OCI-LY1 (cell line): ENCODE measurements around the gene REG3A.

Source experiments
- H2AFZ ChIP-seq: fragments of 200-600 bp; sonication (generic), shearing (Covaris generic); 2 replicates; pipeline ENCODE4 v1.6.0; 2014; ENCODE audit warnings: antibody characterized with exemption, mild to moderate bottlenecking, low read length
- H3F3A ChIP-seq: fragments of 200-600 bp; sonication (generic), shearing (Covaris generic); 2 replicates; pipeline ENCODE4 v1.6.0; 2014; ENCODE audit warnings: mild to moderate bottlenecking, antibody characterized with exemption, low read length, moderate library complexity; ENCODE audit not compliant: insufficient read depth
- H3K27ac ChIP-seq: fragments of 200-600 bp; sonication (generic); 2 replicates; pipeline ENCODE4 v1.5.1; 2014; ENCODE audit warnings: low read length, mixed run types, mild to moderate bottlenecking, low read depth; ENCODE audit not compliant: poor library complexity, severe bottlenecking
- H3K27me3 ChIP-seq: fragments of 200-600 bp; sonication (generic); 2 replicates; pipeline ENCODE4 v1.6.0; 2014; ENCODE audit warnings: antibody characterized with exemption, mild to moderate bottlenecking, low read length, moderate library complexity; ENCODE audit not compliant: insufficient read depth
- H3K36me3 ChIP-seq: fragments of 200-600 bp; sonication (generic); 2 replicates; pipeline ENCODE4 v1.6.1; 2014; ENCODE audit warnings: mild to moderate bottlenecking, antibody characterized with exemption, low read length, moderate library complexity, mixed read lengths; ENCODE audit not compliant: insufficient read depth
- H3K4me1 ChIP-seq: fragments of 200-600 bp; sonication (generic); 2 replicates; pipeline ENCODE4 v1.5.1; 2014; ENCODE audit warnings: mild to moderate bottlenecking, low read length, moderate library complexity; ENCODE audit not compliant: insufficient read depth, severe bottlenecking
- H3K4me2 ChIP-seq: fragments of 200-600 bp; sonication (generic), shearing (Covaris generic); 2 replicates; pipeline ENCODE4 v1.6.1; 2014; ENCODE audit warnings: low read length
- H3K4me3 ChIP-seq: fragments of 200-600 bp; sonication (generic); 2 replicates; pipeline ENCODE4 v1.5.1; 2014; ENCODE audit warnings: low read length, low read depth, mild to moderate bottlenecking, mixed read lengths; ENCODE audit not compliant: poor library complexity, severe bottlenecking
- H3K79me2 ChIP-seq: fragments of 200-600 bp; shearing (Covaris generic); 2 replicates; pipeline ENCODE4 v1.6.1; 2016; ENCODE audit warnings: mixed run types, low read length, mixed read lengths; ENCODE audit not compliant: insufficient read depth
- H3K9ac ChIP-seq: fragments of 200-600 bp; sonication (generic), shearing (Covaris generic); 2 replicates; pipeline ENCODE4 v1.6.1; 2014; ENCODE audit warnings: mild to moderate bottlenecking, low read length, mixed read lengths
- H3K9me2 ChIP-seq: fragments of 200-600 bp; sonication (generic), shearing (Covaris generic); 2 replicates; pipeline ENCODE4 v1.6.1; 2014; ENCODE audit warnings: low read depth, mild to moderate bottlenecking, low read length, mixed read lengths
- H3K9me3 ChIP-seq: fragments of 200-600 bp; shearing (Covaris generic); 2 replicates; pipeline ENCODE4 v1.6.1; 2014; ENCODE audit warnings: low read length, mixed read lengths
- H4K20me1 ChIP-seq: fragments of 200-600 bp; sonication (generic), shearing (Covaris generic); 2 replicates; pipeline ENCODE4 v1.6.0; 2016; ENCODE audit warnings: mild to moderate bottlenecking, low read length; ENCODE audit not compliant: insufficient read depth
- CTCF ChIP-seq: fragments of 200-600 bp; sonication (generic), shearing (Covaris generic); IDR thresholded peaks from 2 replicates; pipeline ENCODE4 v1.5.1; 2017; ENCODE audit warnings: mild to moderate bottlenecking, antibody characterized with exemption, low read length, moderate library complexity, mixed read lengths
- EZH2 ChIP-seq: fragments of 200-600 bp; sonication (generic), shearing (Covaris generic); IDR thresholded peaks from 2 replicates; pipeline ENCODE4 v1.8.0; 2017; ENCODE audit warnings: borderline replicate concordance, mixed run types, mild to moderate bottlenecking, antibody characterized with exemption, low read length, moderate library complexity, mixed read lengths

The REG3A gene

GRCh38 chr2:79124907-79125720 is 34.4 kb downstream of the REG3A start:
- H3F3A ChIP-seq = no peaks in the 10 kb centered on the region
- no peak overlapping the region for H3K4me2 ChIP-seq
- no peak overlapping the region for H2AFZ ChIP-seq
- no peak overlapping the region for H3K4me3 ChIP-seq
- no peaks in the 10 kb centered on the region for H3K36me3 ChIP-seq
- H3K27me3 ChIP-seq = no peaks in the 10 kb centered on the region
- TF ChIP-seq EZH2 (no peak), CTCF (no peak)
- H3K79me2 ChIP-seq = no peaks in the 10 kb centered on the region
- no peaks in the 10 kb centered on the region for H3K9me3 ChIP-seq
- H3K9me2 ChIP-seq = no peaks in the 10 kb centered on the region
- no peaks in the 10 kb centered on the region for H3K4me1 ChIP-seq
- H4K20me1 ChIP-seq = no peaks in the 10 kb centered on the region
- no peak overlapping the region for H3K9ac ChIP-seq
- no peak overlapping the region for H3K27ac ChIP-seq

GRCh38 chr2:79122676-79123075 is 36.9 kb downstream of the REG3A start:
- no peaks in the 10 kb centered on the region for H3K36me3 ChIP-seq
- no peak overlapping the region for H3K27ac ChIP-seq
- TF ChIP-seq CTCF (no peak), EZH2 (no peak)
- H3K79me2 ChIP-seq = no peaks in the 10 kb centered on the region
- H3K27me3 ChIP-seq = no peaks in the 10 kb centered on the region
- H3K9me3 ChIP-seq = no peaks in the 10 kb centered on the region
- H3F3A ChIP-seq = no peaks in the 10 kb centered on the region
- no peaks in the 10 kb centered on the region for H3K9me2 ChIP-seq
- H4K20me1 ChIP-seq = no peaks in the 10 kb centered on the region
- no peak overlapping the region for H3K4me3 ChIP-seq
- no peak overlapping the region for H3K9ac ChIP-seq
- H2AFZ ChIP-seq = no peak overlapping the region
- H3K4me2 ChIP-seq = no peak overlapping the region
- H3K4me1 ChIP-seq = no peaks in the 10 kb centered on the region

GRCh38 chr2:79120194-79120713 is 39.3 kb downstream of the REG3A start, which contains the start of gene REG1A:
Gene REG1A (plus strand): TSS chr2:79120488. CDS start chr2:79120862, 374 bp downstream.
- Histone ChIP-seq H3K9ac (no peak within 1 kb of the TSS), H3K79me2 (no peaks in the 10 kb centered on the region), H3K36me3 (no peaks in the 10 kb centered on the region), H3K27ac (no peak within 1 kb of the TSS), H4K20me1 (no peaks in the 10 kb centered on the region), H3K9me3 (no peaks in the 10 kb centered on the region), H3K27me3 (no peaks in the 10 kb centered on the region), H3K9me2 (no peaks in the 10 kb centered on the region), H2AFZ (no peak within 1 kb of the TSS), H3K4me2 (no peak within 1 kb of the TSS), H3F3A (no peaks in the 10 kb centered on the region), H3K4me3 (no peak within 1 kb of the TSS), H3K4me1 (no peaks in the 10 kb centered on the region)
- no peak for TF ChIP-seq CTCF
- no peak for TF ChIP-seq EZH2
